Measurements from ENCODE around the gene CABLES1.

CABLES1 gene

DNA sequence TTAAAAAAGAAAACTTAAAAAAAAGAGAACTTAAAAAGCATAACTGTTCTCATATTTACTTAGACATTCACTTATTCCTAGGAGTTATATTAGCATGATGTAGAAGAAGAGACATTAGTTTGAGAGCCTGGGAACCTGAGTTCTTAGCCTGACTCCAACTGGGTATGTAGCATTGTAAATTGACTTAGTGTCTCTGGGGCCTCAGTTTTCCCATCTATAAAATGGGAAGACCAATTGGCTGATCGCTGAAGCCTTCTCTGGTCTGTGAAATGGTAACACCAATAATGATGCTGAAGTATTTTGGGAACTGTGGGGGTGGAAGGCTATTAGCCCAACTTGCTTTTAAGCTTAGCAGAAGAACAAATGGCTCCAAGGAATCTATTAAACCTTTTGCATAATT, 55.9 kb downstream of the CABLES1 start:
- Histone ChIP-seq H3K4me1 (ENCODE audit: control insufficient read depth in 2 of 2, insufficient read depth in 2 of 2, low read length in 2 of 2) (peaks cover 4 to 12% of the 10 kb centered on the region in 2 donors), H3K27me3 (ENCODE audit: control insufficient read depth in 2 of 2, insufficient read depth in 2 of 2, low read length in 2 of 2) (no peaks in the 10 kb centered on the region), H3K27ac (ENCODE audit: low read depth in 2 of 2, low read length in 2 of 2) (no peak overlapping the region), H3K9ac (ENCODE audit: low read depth in 1 of 2, low read length in 2 of 2) (no peak overlapping the region), H3K4me3 (ENCODE audit: low read length in 2 of 2) (no peak overlapping the region), H3K36me3 (ENCODE audit: control insufficient read depth in 2 of 2, insufficient read depth in 2 of 2, low read length in 2 of 2) (no peaks in the 10 kb centered on the region), H3K9me3 (ENCODE audit: control insufficient read depth in 2 of 2, low read length in 2 of 2) (no peaks in the 10 kb centered on the region)

DNA sequence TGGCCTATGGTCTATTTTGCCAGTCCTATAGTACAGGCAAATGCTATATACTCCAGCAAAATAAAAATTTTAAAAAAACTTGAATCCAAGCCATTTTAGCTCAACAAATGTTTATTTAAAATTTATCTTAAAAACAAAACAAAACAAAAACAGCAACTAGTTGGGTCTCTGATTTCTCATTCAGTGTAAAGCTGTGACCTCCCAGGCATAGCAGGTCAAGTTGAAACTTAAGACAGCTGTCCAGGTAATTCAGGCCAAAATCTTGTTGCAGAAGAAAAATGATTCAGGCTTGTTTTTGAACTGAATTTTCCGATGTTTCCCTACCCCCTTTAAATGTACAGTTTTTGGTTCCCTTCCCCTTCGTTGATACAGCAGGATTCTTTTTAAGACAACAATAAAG, 58.5 kb downstream of the CABLES1 start:
- H3K4me3 ChIP-seq (ENCODE audit: low read length in 2 of 2): no peak overlapping the region
- H3K9me3 ChIP-seq (ENCODE audit: control insufficient read depth in 2 of 2, low read length in 2 of 2): no peaks in the 10 kb centered on the region
- peak overlapping the region in 1 of 2 donors; percentile 6 for H3K27ac ChIP-seq (ENCODE audit: low read depth in 2 of 2, low read length in 2 of 2)
- H3K9ac ChIP-seq (ENCODE audit: low read depth in 1 of 2, low read length in 2 of 2): no peak overlapping the region
- peaks cover 0 to 5% of the 10 kb centered on the region in 2 donors for H3K36me3 ChIP-seq (ENCODE audit: control insufficient read depth in 2 of 2, insufficient read depth in 2 of 2, low read length in 2 of 2)
- H3K27me3 ChIP-seq (ENCODE audit: control insufficient read depth in 2 of 2, insufficient read depth in 2 of 2, low read length in 2 of 2): no peaks in the 10 kb centered on the region
- peaks cover 4 to 15% of the 10 kb centered on the region in 2 donors for H3K4me1 ChIP-seq (ENCODE audit: control insufficient read depth in 2 of 2, insufficient read depth in 2 of 2, low read length in 2 of 2)

- Histone ChIP-seq H3K4me3 (ENCODE audit: low read length in 2 of 2) (no peak overlapping the region), H3K9ac (ENCODE audit: low read depth in 1 of 2, low read length in 2 of 2) (no peak overlapping the region)
Observed at GRCh38 chr18:23194155-23194996, 59.1 kb downstream of the CABLES1 start.

DNA sequence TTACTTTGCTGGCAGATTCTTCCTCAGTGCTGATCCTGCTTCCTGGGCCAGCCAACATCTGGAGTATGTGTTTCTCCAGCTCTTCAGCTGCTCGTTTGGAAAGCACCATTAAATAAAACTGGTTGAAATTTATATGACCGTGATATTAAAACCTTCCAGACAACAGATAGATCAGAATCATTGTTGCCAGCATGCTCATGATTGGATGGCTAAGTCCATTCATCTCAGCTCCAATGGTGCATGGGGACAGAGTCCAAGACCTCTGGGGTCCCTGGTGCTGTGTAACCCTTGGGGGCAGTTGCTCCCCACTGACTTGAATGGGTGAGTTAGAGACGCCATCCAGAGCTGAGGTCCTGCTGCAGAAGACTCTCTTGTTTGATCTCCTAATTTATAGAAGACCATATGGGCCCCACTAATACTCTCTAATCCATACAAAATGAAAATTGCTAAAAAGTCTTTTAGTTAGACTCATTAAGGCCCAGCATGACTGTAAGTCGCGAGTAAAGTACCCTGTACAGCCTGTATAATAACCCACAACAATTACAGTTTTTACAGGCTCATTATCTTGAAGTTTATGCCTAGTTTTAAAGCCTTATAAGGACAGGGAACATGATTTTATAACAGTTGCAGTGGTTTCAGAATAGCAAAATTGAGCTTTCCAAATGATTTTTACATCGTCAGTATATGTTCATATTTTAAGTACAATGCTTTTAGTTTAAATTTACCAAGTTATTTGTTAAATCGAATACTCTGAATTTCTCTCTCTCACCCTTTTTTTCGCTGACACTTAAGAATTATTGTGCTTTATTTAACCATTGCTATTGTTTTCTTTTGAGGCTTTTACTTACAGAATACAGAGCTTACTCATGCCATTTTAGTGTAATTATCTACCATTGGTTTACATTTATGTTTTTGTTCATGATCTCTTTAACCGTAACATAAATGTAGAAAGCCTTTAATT, 60.0 kb downstream of the CABLES1 start:
- H3K9ac ChIP-seq (ENCODE audit: low read depth in 1 of 2, low read length in 2 of 2): no peak overlapping the region
- no peaks in the 10 kb centered on the region for H3K27me3 ChIP-seq (ENCODE audit: control insufficient read depth in 2 of 2, insufficient read depth in 2 of 2, low read length in 2 of 2)
- peak overlapping the region in 1 of 2 donors; percentile 56 for H3K27ac ChIP-seq (ENCODE audit: low read depth in 2 of 2, low read length in 2 of 2)
- H3K36me3 ChIP-seq (ENCODE audit: control insufficient read depth in 2 of 2, insufficient read depth in 2 of 2, low read length in 2 of 2): peaks cover 0 to 5% of the 10 kb centered on the region in 2 donors
- no peaks in the 10 kb centered on the region for H3K9me3 ChIP-seq (ENCODE audit: control insufficient read depth in 2 of 2, low read length in 2 of 2)
- H3K4me1 ChIP-seq (ENCODE audit: control insufficient read depth in 2 of 2, insufficient read depth in 2 of 2, low read length in 2 of 2): peaks cover 4 to 15% of the 10 kb centered on the region in 2 donors
- no peak overlapping the region for H3K4me3 ChIP-seq (ENCODE audit: low read length in 2 of 2)

More at GRCh38 chr18:23194155-23194996, 59.1 kb downstream of the CABLES1 start:
- peaks cover 4 to 15% of the 10 kb centered on the region in 2 donors for H3K4me1 ChIP-seq (ENCODE audit: control insufficient read depth in 2 of 2, insufficient read depth in 2 of 2, low read length in 2 of 2)
- H3K27ac ChIP-seq (ENCODE audit: low read depth in 2 of 2, low read length in 2 of 2): peak overlapping the region; percentile 38 to 56
- no peaks in the 10 kb centered on the region for H3K27me3 ChIP-seq (ENCODE audit: control insufficient read depth in 2 of 2, insufficient read depth in 2 of 2, low read length in 2 of 2)
- H3K9me3 ChIP-seq (ENCODE audit: control insufficient read depth in 2 of 2, low read length in 2 of 2): no peaks in the 10 kb centered on the region
- peaks cover 0 to 5% of the 10 kb centered on the region in 2 donors for H3K36me3 ChIP-seq (ENCODE audit: control insufficient read depth in 2 of 2, insufficient read depth in 2 of 2, low read length in 2 of 2)

- H3K9me3 ChIP-seq (ENCODE audit: control insufficient read depth in 2 of 2, low read length in 2 of 2): no peaks in the 10 kb centered on the region
- H3K9ac ChIP-seq (ENCODE audit: low read depth in 1 of 2, low read length in 2 of 2): no peak overlapping the region
- peaks cover 4 to 15% of the 10 kb centered on the region in 2 donors for H3K4me1 ChIP-seq (ENCODE audit: control insufficient read depth in 2 of 2, insufficient read depth in 2 of 2, low read length in 2 of 2)
- H3K27me3 ChIP-seq (ENCODE audit: control insufficient read depth in 2 of 2, insufficient read depth in 2 of 2, low read length in 2 of 2): no peaks in the 10 kb centered on the region
- no peak overlapping the region for H3K4me3 ChIP-seq (ENCODE audit: low read length in 2 of 2)
- no peak overlapping the region for H3K27ac ChIP-seq (ENCODE audit: low read depth in 2 of 2, low read length in 2 of 2)
- H3K36me3 ChIP-seq (ENCODE audit: control insufficient read depth in 2 of 2, insufficient read depth in 2 of 2, low read length in 2 of 2): peaks cover 0 to 5% of the 10 kb centered on the region in 2 donors
Observed at GRCh38 chr18:23196119-23197007, 61.1 kb downstream of the CABLES1 start.

GRCh38 chr18:23198217-23198845, 63.0 kb downstream of the CABLES1 start:
- Histone ChIP-seq H3K36me3 (ENCODE audit: control insufficient read depth in 2 of 2, insufficient read depth in 2 of 2, low read length in 2 of 2) (peaks cover 0 to 5% of the 10 kb centered on the region in 2 donors), H3K27ac (ENCODE audit: low read depth in 2 of 2, low read length in 2 of 2) (no peak overlapping the region), H3K9me3 (ENCODE audit: control insufficient read depth in 2 of 2, low read length in 2 of 2) (no peaks in the 10 kb centered on the region), H3K9ac (ENCODE audit: low read depth in 1 of 2, low read length in 2 of 2) (no peak overlapping the region), H3K27me3 (ENCODE audit: control insufficient read depth in 2 of 2, insufficient read depth in 2 of 2, low read length in 2 of 2) (no peaks in the 10 kb centered on the region), H3K4me3 (ENCODE audit: low read length in 2 of 2) (no peak overlapping the region), H3K4me1 (ENCODE audit: control insufficient read depth in 2 of 2, insufficient read depth in 2 of 2, low read length in 2 of 2) (peaks cover 0 to 9% of the 10 kb centered on the region in 2 donors)

DNA sequence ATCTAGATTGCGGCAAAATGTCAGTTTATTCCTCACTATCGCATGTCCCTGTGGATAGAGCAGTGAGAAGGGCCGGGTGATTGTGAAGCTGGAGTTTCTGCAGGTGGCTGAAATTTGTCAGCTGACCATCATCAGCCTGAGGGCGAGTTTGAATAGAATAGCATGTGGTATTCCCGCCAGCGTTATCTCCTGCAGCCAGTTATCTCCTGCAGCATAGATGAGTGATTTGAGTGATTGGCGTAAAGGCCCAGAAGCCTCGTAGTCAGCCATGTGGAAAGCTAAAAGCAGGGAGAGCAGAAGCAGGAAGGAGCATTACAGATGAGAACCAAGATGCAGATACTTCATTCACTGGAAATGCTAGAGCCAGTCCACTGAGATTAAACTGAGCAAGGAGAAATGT, 65.5 kb downstream of the CABLES1 start:
- Histone ChIP-seq H3K9ac (ENCODE audit: low read depth in 1 of 2, low read length in 2 of 2) (no peak overlapping the region), H3K27me3 (ENCODE audit: control insufficient read depth in 2 of 2, insufficient read depth in 2 of 2, low read length in 2 of 2) (no peaks in the 10 kb centered on the region), H3K9me3 (ENCODE audit: control insufficient read depth in 2 of 2, low read length in 2 of 2) (no peaks in the 10 kb centered on the region), H3K4me3 (ENCODE audit: low read length in 2 of 2) (no peak overlapping the region), H3K36me3 (ENCODE audit: control insufficient read depth in 2 of 2, insufficient read depth in 2 of 2, low read length in 2 of 2) (peaks cover 0 to 5% of the 10 kb centered on the region in 2 donors), H3K27ac (ENCODE audit: low read depth in 2 of 2, low read length in 2 of 2) (no peak overlapping the region), H3K4me1 (ENCODE audit: control insufficient read depth in 2 of 2, insufficient read depth in 2 of 2, low read length in 2 of 2) (peaks cover 0 to 3% of the 10 kb centered on the region in 2 donors)

GRCh38 chr18:23201741-23202140, 66.5 kb downstream of the CABLES1 start:
- Histone ChIP-seq H3K9ac (ENCODE audit: low read depth in 1 of 2, low read length in 2 of 2) (no peak overlapping the region), H3K4me1 (ENCODE audit: control insufficient read depth in 2 of 2, insufficient read depth in 2 of 2, low read length in 2 of 2) (no peaks in the 10 kb centered on the region), H3K4me3 (ENCODE audit: low read length in 2 of 2) (no peak overlapping the region), H3K27me3 (ENCODE audit: control insufficient read depth in 2 of 2, insufficient read depth in 2 of 2, low read length in 2 of 2) (no peaks in the 10 kb centered on the region), H3K27ac (ENCODE audit: low read depth in 2 of 2, low read length in 2 of 2) (no peak overlapping the region), H3K36me3 (ENCODE audit: control insufficient read depth in 2 of 2, insufficient read depth in 2 of 2, low read length in 2 of 2) (peaks cover 0 to 5% of the 10 kb centered on the region in 2 donors), H3K9me3 (ENCODE audit: control insufficient read depth in 2 of 2, low read length in 2 of 2) (no peaks in the 10 kb centered on the region)

- H3K36me3 ChIP-seq (ENCODE audit: control insufficient read depth in 2 of 2, insufficient read depth in 2 of 2, low read length in 2 of 2): no peaks in the 10 kb centered on the region
- no peak overlapping the region for H3K9ac ChIP-seq (ENCODE audit: low read depth in 1 of 2, low read length in 2 of 2)
- H3K27me3 ChIP-seq (ENCODE audit: control insufficient read depth in 2 of 2, insufficient read depth in 2 of 2, low read length in 2 of 2): no peaks in the 10 kb centered on the region
- no peaks in the 10 kb centered on the region for H3K4me1 ChIP-seq (ENCODE audit: control insufficient read depth in 2 of 2, insufficient read depth in 2 of 2, low read length in 2 of 2)
- H3K4me3 ChIP-seq (ENCODE audit: low read length in 2 of 2): no peak overlapping the region
- H3K9me3 ChIP-seq (ENCODE audit: control insufficient read depth in 2 of 2, low read length in 2 of 2): no peaks in the 10 kb centered on the region
- H3K27ac ChIP-seq (ENCODE audit: low read depth in 2 of 2, low read length in 2 of 2): no peak overlapping the region
Observed at GRCh38 chr18:23203891-23204432, 68.7 kb downstream of the CABLES1 start.

Measured in mucosa of rectum (tissue), 2 donors.